Midbrain (tissue), 1 donor: ENCODE measurements around the gene SELENBP1.
A peak's percentile ranks its signal among the peaks of the same experiment; 100 is the strongest.
"Not testable (repeated sequence)": the region's sequence is repeated elsewhere in the genome, so short reads cannot be mapped to it uniquely, and the experiment has no call there.

Source experiments
- DNase-seq: peaks from one replicate; lab custom pipeline; 2025; lab: John Stamatoyannopoulos, UW

Gene SELENBP1

GRCh38 chr1:151372058-151372934 is at the start of gene SELENBP1:
TSS of gene SELENBP1 (minus strand) at chr1:151372705. CDS start at chr1:151372641, 64 bp downstream.
- DNase-seq, result peak; percentile 67

GRCh38 chr1:151419819-151420218 is 47.3 kb upstream of the SELENBP1 start:
- DNase-seq, result no peak

GRCh38 chr1:151418081-151418480 is 45.6 kb upstream of the SELENBP1 start:
- no peak for DNase-seq

DNA sequence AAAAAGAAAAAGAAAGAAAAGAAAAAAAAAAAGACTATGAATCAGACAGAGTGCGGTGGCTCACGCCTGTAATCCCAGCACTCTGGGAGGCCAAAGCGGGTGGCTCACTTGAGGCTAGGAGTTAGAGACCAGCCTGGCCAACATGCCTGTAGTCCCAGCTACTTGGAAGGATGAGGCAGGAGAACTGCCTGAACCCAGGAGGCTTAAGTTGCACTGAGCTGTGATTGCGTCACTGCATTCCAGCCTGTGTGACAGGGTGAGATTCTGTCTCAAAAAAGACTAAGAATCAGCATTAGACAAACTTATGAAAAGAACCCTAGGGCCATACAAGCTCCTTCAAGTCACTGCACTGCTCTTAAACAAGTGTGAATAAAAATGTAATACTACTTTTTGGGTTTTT is 43.7 kb upstream of the SELENBP1 start:
- DNase-seq, result no peak

DNA sequence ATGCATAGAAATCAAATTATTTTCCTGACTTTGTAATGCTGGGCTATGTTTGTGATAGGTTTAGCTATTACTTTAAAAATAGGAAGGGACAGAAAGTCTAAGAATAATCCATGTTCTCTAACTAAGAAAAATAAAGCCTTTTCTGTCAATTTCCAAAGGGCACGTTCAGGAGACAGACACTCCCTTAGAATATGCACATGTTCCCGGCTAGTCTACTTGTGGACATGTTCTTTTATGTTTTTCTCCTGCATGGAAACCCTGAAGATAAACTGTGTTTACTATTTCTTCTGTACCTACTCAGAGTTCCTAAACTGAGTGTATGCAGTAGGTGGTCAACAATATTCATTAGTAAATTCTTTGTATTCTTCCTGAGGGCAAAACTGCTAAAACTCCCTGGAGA is 39.4 kb upstream of the SELENBP1 start:
- DNase-seq, result no peak

DNA sequence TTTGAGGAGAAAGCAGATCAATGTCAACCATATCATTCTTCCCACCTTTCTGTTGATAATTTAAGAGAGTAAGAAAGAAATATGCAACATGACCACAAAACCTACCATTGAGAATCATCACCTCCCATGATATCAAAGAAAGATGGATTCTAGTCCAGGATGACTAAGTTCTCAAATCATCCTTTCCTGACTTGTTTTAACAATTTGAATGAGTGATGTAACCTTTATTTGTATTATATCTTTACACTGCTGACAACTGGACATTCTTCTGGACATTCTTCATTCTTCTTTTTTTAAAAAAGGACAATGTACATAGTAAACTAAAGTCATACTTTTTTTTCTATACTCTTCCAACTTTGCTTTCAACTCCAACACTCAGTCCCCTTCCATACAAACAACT is 36.4 kb upstream of the SELENBP1 start:
- no peak for DNase-seq

DNA sequence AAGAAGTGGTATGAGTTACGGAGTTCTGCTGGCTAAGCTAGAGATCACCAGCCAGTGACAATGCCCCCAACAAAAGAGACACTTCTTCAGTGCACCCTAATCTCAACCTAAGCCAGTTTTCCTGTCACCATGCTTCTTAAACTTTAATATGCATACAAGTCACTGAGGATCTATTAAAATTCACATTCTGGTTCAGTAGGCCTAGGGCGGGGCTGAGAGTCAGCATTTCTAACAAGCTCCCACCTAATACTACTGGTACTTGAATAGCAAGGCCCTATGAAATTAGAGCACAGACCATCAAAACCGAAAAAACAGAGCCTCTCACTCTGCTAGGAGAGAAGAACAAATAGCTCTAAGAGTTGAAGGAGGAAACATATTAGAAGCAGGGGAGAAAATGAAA is 34.8 kb upstream of the SELENBP1 start:
- no peak for DNase-seq

DNA sequence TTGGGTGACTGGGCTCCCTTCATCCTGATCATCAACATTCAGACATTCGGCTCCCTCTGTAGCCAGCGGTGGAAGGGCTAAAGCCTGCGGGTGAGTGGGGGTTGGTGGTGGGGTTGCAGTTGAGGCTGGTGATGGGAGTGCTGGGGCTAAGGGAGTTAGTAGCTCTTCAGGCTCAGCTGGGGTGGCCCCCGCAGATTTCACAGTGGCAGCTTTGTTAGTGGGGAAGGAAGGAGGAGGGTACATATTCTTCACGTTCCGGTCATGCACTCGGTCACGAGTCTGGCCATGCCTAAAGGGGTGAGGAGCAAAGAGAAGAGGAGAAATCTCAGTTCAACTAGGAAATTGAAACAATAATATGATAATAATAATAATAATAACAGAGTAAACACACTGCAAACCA is 33.7 kb upstream of the SELENBP1 start:
- DNase-seq, result peak; percentile 9

GRCh38 chr1:151405187-151405951 is 32.9 kb upstream of the SELENBP1 start:
- no peak for DNase-seq

DNA sequence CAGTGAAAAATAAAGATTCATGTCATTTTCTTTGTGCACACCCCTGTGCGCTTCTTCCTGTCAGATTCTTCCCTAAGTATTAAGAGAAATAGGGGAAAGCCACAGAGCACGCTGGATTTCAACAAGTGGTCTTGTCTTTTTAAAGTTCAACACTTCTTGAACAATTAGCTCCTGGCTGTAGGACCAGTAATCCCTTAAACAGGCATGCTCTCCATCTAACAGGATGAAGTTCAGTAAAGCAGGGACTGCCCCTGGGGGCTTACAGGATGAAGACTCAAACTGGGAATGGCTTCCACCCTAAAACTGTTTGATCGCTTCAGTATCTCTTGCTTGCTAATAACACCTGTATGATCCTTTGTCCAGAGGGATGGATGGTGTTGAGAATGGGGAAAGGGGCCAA is 31.1 kb upstream of the SELENBP1 start:
- no peak for DNase-seq

DNA sequence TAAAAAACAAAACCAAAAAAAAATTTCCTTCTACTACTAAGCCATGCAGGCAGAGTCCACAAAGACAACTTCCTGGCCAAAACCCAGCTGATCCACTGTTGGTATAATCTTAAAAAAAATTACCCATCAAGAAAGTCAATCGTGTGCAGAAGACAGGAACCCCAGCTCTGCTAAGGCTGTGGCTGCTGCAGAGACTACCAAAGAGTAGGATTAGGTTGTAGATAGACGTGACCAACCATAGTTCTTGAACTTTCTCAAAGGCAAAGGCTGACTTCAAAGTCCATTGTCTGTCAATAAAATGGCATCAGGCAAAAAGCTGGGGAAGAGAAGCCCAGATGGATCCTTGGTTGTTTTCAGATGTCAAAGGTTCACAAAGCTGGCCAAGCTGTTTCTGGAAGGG is 30.3 kb upstream of the SELENBP1 start:
- no peak for DNase-seq

DNA sequence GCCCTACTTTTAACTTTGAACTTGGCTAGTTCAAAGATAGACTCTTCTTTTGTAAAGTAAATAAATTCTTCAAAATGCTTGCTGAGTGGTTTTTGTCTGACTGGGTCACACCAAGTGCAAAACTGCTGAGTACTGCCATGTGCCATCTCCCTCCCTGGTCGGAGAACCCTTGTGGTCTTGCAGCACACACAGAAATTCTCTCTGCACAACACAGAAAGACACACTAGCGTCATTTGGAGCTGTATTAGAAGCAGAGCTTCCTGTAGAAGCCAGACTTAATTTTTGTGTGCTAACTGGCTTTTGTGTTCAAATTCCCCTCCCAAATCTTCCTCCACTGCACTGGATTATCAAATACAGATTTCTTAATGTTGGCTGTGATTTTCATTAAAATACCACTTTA is 29.4 kb upstream of the SELENBP1 start:
- no peak for DNase-seq

- no peak for DNase-seq
Measured at GRCh38 chr1:151401125-151401788, 28.8 kb upstream of the SELENBP1 start.

- DNase-seq, result peak; percentile 96
Measured at GRCh38 chr1:151399324-151400171, 27.0 kb upstream of the SELENBP1 start, which contains the start of gene PSMB4. TSS of gene PSMB4 (plus strand) at chr1:151399573. CDS start at chr1:151399588, 15 bp downstream.

DNA sequence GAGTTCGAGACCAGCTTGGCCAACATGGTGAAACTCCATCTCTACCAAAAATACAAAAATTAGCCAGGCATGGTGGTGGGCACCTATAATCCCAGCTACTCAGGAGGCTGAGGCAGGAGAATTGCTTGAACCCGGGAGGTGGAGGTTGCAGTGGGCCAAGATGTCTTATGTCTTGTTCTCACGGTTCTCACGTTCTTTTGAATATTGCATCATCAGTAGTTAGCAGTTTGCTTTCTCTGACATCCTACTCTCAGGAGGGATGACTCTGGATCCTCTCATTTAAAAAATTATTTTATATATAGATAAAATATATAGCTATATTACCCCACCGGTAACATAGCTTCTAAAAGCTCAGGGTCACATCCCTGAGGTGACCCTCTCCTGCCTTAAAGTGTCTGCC is 23.8 kb upstream of the SELENBP1 start:
- not testable (repeated sequence) for DNase-seq

DNA sequence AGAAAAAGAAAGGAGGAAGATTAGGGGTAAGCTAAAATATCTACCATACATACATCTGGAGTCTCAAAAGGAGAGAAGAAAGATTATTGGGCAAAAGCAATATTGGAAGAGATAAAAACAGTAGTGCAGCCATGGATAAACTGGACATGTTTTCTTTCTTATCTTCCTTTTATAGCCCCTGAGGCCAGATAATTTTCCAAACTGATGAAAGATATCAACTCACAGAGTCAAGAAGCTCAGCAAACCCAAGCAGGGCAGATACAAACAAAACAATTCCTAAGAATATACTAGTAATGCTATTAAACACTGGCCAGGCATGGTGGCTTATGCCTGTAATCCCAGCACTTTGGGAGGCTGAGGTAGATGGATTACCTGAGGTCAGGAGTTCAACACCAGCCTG is 21.1 kb upstream of the SELENBP1 start:
- no peak for DNase-seq

DNA sequence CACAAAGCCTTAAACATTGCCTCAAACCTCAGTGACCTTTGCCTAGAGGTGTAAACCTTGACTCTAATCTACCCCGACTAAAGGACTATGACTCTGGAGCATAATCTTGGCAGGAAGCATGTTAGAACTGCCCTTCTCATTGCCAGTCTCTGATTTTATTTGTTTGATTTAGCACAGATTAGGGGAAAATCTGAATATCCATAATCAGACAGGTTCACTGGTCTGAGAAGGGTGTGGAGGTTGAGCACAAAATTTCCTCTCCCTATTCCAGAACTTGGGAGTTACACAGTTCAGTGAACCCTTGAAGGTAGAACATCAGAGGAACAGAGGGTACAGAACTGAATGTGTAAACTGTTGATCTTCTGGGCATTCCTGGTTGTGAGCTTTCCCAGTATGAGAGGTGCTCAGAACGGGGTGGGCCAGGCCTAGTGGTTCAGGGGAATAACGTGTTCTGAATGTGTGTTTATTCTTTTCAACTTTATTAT is 18.6 kb upstream of the SELENBP1 start:
- no peak for DNase-seq

DNA sequence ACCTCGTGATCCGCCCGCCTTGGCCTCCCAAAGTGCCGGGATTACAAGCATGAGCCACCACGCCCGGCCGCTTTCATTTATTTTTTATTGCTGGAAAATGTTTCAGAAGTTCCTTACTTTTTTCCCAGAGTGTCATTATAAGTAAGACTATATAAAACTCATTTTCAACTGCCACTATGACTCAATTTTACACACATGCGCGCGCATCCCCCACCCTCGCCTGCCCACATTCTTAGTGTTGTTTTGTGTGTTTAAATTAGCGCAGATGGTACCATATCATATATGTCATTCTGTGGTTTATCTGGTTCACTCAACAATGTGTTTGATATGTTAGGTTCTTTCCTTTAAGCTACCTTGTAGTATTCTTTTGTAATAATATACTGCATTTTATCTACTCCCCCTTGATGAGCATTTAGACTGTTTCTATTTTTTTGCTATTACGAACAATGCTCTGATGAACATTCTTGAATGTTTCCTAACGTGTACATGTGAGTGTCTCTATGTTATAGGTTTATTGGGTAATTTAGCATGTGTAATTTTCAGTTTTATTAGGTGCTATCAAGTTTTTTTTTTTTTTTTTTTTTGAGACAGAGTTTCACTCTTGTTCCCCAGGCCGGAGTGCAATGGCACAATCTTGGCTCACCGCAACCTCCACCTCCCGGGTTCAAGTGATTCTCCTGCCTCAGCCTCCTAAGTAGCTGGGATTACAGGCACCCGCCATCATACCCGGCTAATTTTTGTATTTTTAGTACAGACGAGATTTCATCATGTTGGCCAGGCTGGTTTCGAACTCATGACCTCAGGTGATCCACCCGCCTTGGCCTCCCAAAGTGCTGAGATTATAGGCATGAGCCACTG is 17.9 kb upstream of the SELENBP1 start:
- not testable (repeated sequence) for DNase-seq

- no peak for DNase-seq
Measured at GRCh38 chr1:151386002-151386401, 13.5 kb upstream of the SELENBP1 start.

- no peak for DNase-seq
Measured at GRCh38 chr1:151384584-151384983, 12.1 kb upstream of the SELENBP1 start.
